ENCODE measurements around the gene CLIC4.
"Not testable (repeated sequence)": the region's sequence is repeated elsewhere in the genome, so short reads cannot be mapped to it uniquely, and the experiment has no call there.

CLIC4 gene

GRCh38 chr1:24717887-24718650 is 27.2 kb upstream of the CLIC4 start:
- Histone ChIP-seq H2AFZ (ENCODE audit: low read depth, low read length) (no peak overlapping the region), H3K27ac (ENCODE audit: low read length) (no peak overlapping the region), H3K4me1 (ENCODE audit: insufficient read depth, low read length) (peaks cover 10% of the 10 kb centered on the region), H3K4me3 (ENCODE audit: low read depth in 1 of 2, low read length in 2 of 2) (no peak overlapping the region), H3K27me3 (ENCODE audit: insufficient read depth, low read length, poor library complexity) (no peaks in the 10 kb centered on the region), H3K9ac (ENCODE audit: low read depth, low read length) (no peak overlapping the region), H3K36me3 (ENCODE audit: insufficient read depth, low read length) (no peaks in the 10 kb centered on the region), H3K9me3 (ENCODE audit: insufficient read depth, low read length, severe bottlenecking) (no peaks in the 10 kb centered on the region), H3K79me2 (ENCODE audit: insufficient read depth, low read length) (no peaks in the 10 kb centered on the region), H4K20me1 (ENCODE audit: insufficient read depth, low read length) (no peaks in the 10 kb centered on the region), H3K4me2 (ENCODE audit: insufficient read depth, low read length) (no peak overlapping the region)
- ATAC-seq (ENCODE audit: insufficient read depth, low read depth), result no peak
- DNase-seq, result no peak
- TF ChIP-seq CTCF (IDR thresholded peaks at IDR 0.05; ENCODE audit: borderline replicate concordance, extremely low read depth, low read length, poor library complexity, severe bottlenecking), result no peak
- TF ChIP-seq EZH2 (IDR thresholded peaks at IDR 0.05; ENCODE audit: borderline replicate concordance, low read depth, low read length, severe bottlenecking), result no peak

- Histone ChIP-seq H3K27ac (ENCODE audit: low read length) (no peak overlapping the region), H3K4me2 (ENCODE audit: insufficient read depth, low read length) (no peak overlapping the region), H4K20me1 (ENCODE audit: insufficient read depth, low read length) (no peaks in the 10 kb centered on the region), H3K79me2 (ENCODE audit: insufficient read depth, low read length) (no peaks in the 10 kb centered on the region), H3K36me3 (ENCODE audit: insufficient read depth, low read length) (no peaks in the 10 kb centered on the region), H2AFZ (ENCODE audit: low read depth, low read length) (no peak overlapping the region), H3K9ac (ENCODE audit: low read depth, low read length) (no peak overlapping the region), H3K27me3 (ENCODE audit: insufficient read depth, low read length, poor library complexity) (no peaks in the 10 kb centered on the region), H3K9me3 (ENCODE audit: insufficient read depth, low read length, severe bottlenecking) (no peaks in the 10 kb centered on the region), H3K4me1 (ENCODE audit: insufficient read depth, low read length) (peaks cover 10% of the 10 kb centered on the region), H3K4me3 (ENCODE audit: low read depth in 1 of 2, low read length in 2 of 2) (no peak overlapping the region)
- no peak for TF ChIP-seq CTCF (IDR thresholded peaks at IDR 0.05; ENCODE audit: borderline replicate concordance, extremely low read depth, low read length, poor library complexity, severe bottlenecking)
- no peak for TF ChIP-seq EZH2 (IDR thresholded peaks at IDR 0.05; ENCODE audit: borderline replicate concordance, low read depth, low read length, severe bottlenecking)
- ATAC-seq (ENCODE audit: insufficient read depth, low read depth) (no peak), DNase-seq (no peak)
Measured at GRCh38 chr1:24720152-24720551, 25.1 kb upstream of the CLIC4 start.

GRCh38 chr1:24721533-24721932 is 23.7 kb upstream of the CLIC4 start:
- no peak overlapping the region; the same call in 1 of the 2 replicates for H2AFZ ChIP-seq (ENCODE audit: low read depth, low read length)
- H3K9me3 ChIP-seq (ENCODE audit: insufficient read depth, low read length, severe bottlenecking), result no peaks in the 10 kb centered on the region
- no peak overlapping the region for H3K9ac ChIP-seq (ENCODE audit: low read depth, low read length)
- DNase-seq (no peak), ATAC-seq (ENCODE audit: insufficient read depth, low read depth) (no peak)
- TF ChIP-seq CTCF (IDR thresholded peaks at IDR 0.05; ENCODE audit: borderline replicate concordance, extremely low read depth, low read length, poor library complexity, severe bottlenecking) (no peak), EZH2 (IDR thresholded peaks at IDR 0.05; ENCODE audit: borderline replicate concordance, low read depth, low read length, severe bottlenecking) (no peak)
- no peaks in the 10 kb centered on the region for H3K36me3 ChIP-seq (ENCODE audit: insufficient read depth, low read length)
- H4K20me1 ChIP-seq (ENCODE audit: insufficient read depth, low read length), result no peaks in the 10 kb centered on the region
- no peak overlapping the region for H3K4me3 ChIP-seq (ENCODE audit: low read depth in 1 of 2, low read length in 2 of 2)
- no peaks in the 10 kb centered on the region for H3K27me3 ChIP-seq (ENCODE audit: insufficient read depth, low read length, poor library complexity)
- no peak overlapping the region for H3K27ac ChIP-seq (ENCODE audit: low read length)
- no peak overlapping the region; the same call in 1 of the 2 replicates for H3K4me2 ChIP-seq (ENCODE audit: insufficient read depth, low read length)
- no peaks in the 10 kb centered on the region for H3K79me2 ChIP-seq (ENCODE audit: insufficient read depth, low read length)
- peaks cover 10% of the 10 kb centered on the region for H3K4me1 ChIP-seq (ENCODE audit: insufficient read depth, low read length)

GRCh38 chr1:24722073-24723035 is 22.9 kb upstream of the CLIC4 start:
- Histone ChIP-seq H3K4me3 (ENCODE audit: low read depth in 1 of 2, low read length in 2 of 2) (peak overlapping the region; percentile 25 to 69; a peak in 3 of 4 replicates), H3K9ac (ENCODE audit: low read depth, low read length) (peak overlapping the region; percentile 52), H3K4me1 (ENCODE audit: insufficient read depth, low read length) (peaks cover 15% of the 10 kb centered on the region), H3K4me2 (ENCODE audit: insufficient read depth, low read length) (peak overlapping the region; percentile 87), H3K27ac (ENCODE audit: low read length) (peak overlapping the region; percentile 56; the same call in 1 of the 2 replicates), H2AFZ (ENCODE audit: low read depth, low read length) (peak overlapping the region; percentile 89)
- ATAC-seq (ENCODE audit: insufficient read depth, low read depth), result peak; percentile 75
- not testable (repeated sequence) for H4K20me1 ChIP-seq (ENCODE audit: insufficient read depth, low read length); H3K27me3 ChIP-seq (ENCODE audit: insufficient read depth, low read length, poor library complexity); H3K36me3 ChIP-seq (ENCODE audit: insufficient read depth, low read length); H3K79me2 ChIP-seq (ENCODE audit: insufficient read depth, low read length); H3K9me3 ChIP-seq (ENCODE audit: insufficient read depth, low read length, severe bottlenecking)
- peak; percentile 52 for DNase-seq
